DMS153 treated with DMSO at 0.1 percent for 48 hours (cell line): ENCODE data around the gene ATP9A.

ENCODE experiments used
- DNase-seq: peaks from one replicate; lab custom pipeline; 2025; ENCODE audit not compliant: unreplicated experiment; lab: John Stamatoyannopoulos, UW

The ATP9A gene

GRCh38 chr20:51562332-51563173, 205.6 kb downstream of the ATP9A start:
- no peak for DNase-seq

DNA sequence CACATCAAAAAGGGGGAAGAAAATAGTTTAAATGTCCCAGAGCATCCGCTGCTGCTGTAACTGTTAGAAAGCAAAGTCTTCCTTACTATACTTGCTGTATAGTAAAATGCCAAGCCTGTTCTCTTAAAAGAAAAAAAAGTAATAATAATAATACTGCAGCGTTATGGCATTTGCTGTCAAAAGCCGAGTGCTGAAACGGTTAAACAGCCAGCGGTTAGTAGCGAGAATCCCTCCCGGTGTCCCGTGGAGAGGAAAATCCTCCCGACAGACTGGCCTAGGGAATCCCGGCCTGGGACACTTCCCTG, 206.2 kb downstream of the ATP9A start:
- DNase-seq = no peak

DNA sequence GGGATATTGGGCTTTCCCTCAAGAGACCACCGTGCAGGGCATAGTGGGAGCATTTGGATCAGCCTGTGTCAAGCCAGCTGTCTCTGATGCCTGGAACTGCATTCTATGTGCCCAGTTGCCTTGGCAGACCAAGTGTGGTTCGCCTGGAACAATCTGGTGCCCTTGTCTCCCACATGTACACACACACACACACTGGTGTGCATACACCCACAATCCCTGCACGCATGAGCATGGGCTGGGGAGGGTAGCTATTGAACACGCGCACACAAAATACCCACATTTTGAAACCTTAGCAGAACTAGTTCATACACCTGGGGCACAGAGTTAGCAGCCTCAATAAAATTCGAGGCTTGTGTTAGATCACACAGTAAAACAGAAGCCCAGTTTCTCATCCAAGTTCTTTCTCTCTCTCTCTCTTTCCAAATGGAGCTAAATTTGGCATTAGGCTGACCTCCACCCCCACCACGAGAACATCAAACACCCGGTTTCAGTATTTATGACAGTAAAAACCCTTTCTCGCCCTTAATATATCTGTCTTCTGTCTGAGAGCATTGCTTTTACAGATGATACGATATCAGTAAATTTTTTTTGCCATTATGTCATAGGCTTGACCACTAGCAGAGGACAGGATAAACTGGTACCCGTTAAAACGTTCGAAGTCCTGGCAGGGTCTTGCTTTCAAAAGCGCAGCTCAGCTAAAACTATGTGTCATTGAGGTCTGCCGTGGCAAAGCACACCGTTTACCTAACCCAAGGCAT, 207.5 kb downstream of the ATP9A start:
- no peak for DNase-seq

DNA sequence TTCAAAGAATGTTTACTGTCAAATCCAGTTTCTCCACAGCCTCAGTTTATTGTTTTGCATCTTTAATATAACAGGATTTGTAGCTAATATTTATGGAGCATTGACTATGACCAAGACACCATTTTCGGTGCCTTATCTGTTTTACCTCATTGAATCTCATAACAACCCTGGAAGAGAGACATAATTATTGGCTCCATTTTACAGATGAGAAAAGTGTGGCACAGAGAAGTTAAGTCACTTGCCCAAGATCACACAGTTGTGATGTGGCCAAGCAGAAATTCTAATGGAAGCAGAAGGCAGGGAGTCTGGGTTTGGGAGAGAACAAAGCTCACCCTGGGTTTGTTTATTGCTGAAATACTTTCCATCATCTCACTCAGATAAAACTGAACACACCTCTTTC, 208.1 kb downstream of the ATP9A start:
- no peak for DNase-seq

DNA sequence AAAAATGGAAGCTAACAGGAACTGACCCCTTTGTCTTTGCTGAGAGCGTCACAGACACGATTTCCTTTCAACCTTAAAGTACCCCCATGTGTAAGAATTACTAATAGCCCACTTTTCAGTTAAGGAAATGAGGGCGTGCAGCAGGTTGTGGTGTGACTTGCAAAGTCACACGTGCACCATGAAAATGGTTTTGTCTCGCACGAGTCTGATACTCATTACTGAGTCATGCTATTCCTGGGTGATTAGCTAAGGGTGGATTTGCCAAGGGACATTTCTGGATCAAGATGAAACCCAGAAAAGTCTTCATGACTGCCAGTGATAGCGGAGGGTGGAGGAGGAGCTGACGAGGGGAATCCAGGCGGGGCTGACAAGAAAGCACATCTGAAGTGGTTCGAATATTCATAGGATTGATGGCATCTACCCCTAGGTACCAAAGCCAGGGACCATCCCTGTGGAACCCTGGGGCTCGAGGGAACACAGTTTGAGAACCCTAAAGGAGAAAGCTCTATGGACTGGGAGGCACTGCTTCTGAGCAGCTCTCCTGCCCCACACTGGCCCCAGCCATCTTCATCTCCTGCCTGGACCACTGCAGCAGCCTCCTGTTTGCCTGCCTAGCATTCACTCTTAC, 213.5 kb downstream of the ATP9A start:
- DNase-seq = no peak

- no peak for DNase-seq
Observed at GRCh38 chr20:51553897-51554486, 214.2 kb downstream of the ATP9A start.

DNA sequence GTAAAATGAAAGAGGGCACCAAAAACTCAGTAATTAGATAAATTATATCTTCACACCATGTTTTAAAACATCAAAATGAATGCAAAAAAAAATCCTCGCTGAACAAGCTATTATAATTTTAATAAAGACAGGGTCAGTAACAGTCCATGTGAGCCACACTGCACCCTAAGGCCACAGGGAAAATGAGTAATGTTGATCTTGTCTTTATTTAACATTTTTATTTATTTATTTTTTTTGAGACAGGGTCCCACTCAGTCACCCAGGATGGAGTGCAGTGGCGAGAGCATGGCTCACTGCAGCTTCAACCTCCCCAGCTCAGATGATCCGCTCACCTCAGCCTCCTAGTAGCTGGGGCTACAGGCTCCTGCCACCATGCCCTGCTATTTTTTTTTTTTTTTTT, 217.0 kb downstream of the ATP9A start:
- DNase-seq = no peak

DNA sequence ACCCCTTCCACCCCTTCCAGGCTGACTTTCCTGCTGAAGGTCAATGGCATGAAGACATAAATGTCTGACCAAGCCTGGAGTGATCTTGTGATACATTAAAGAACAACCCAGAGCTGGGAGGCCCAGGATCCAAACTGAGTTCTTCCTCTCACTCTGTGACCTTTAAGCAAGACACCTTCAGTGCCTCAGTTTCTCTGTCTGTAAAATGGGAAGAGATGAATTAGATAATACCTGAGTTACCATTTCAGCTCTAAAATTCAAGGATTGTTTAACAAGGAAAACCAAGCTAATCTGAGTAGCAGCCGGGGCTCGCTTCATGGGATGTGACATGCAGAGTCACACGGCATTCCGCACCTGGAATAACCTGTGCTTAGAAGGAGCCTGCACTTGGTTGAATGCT, 218.7 kb downstream of the ATP9A start:
- DNase-seq = no peak

DNA sequence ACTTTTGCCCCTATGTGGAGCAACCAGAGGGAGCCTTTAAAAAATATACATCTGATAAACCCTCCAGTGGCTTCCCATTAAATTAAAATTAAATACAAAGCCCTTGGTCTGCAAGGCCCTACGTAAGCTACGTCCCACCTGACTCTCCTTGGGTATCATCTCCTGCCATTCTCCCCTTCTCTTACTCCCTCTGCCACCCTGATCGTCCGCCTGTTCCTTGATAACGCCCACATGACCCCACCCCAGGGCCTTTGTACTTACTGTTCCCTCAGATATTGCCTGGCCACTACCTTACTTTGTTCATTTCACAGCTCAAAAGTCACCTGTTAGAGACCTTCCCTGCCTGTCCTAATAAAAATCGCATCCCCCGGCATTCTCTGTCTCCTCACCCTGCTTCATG, 220.2 kb downstream of the ATP9A start:
- no peak for DNase-seq
